Right lobe of liver (tissue), 6 donors: ENCODE results near the gene ELF1. TPM values are rescaled to one million over a fixed set of nuclear protein-coding genes. Genes with fewer than 3 reads are reported as not detected.
A peak's percentile ranks its signal among the peaks of the same experiment; 100 is the strongest.

Experiments used
- ATAC-seq, 4 donors: fragments of 200-7000 bp; cut with Tn5 transposase; one replicate each; pipeline ENCODE4 v1.9.1; 2020; ENCODE audit warnings: mild to moderate bottlenecking in 4 of 4, moderate library complexity in 4 of 4
- DNase-seq, 3 donors: peaks; one replicate each; pipeline ENCODE4 v3.0.0-alpha.2; 2020
- H3K27ac ChIP-seq, 3 donors: fragments of 200-600 bp; one replicate each; pipeline ENCODE4 v1.8.0; 2022
- H3K27me3 ChIP-seq, 2 donors: fragments of 200-600 bp; one replicate each; pipeline ENCODE4 v1.8.0; 2022
- H3K36me3 ChIP-seq, 4 donors: fragments of 200-600 bp; sonication (generic) in 1 of 4; one replicate each; pipeline versions ENCODE4 v1.5.1 to v1.8.0; 2017 to 2022; ENCODE audit warnings: control low read depth in 1 of 4
- H3K4me1 ChIP-seq, 4 donors: fragments of 200-600 bp; sonication (generic) in 1 of 4; one replicate each; pipeline versions ENCODE4 v1.5.1 to v1.8.0; 2017 to 2022; ENCODE audit warnings: control low read depth in 1 of 4
- H3K4me3 ChIP-seq, 3 donors: fragments of 200-600 bp; one replicate each; pipeline ENCODE4 v1.8.0; 2022
- H3K9me3 ChIP-seq, 4 donors: fragments of 200-600 bp; sonication (generic) in 1 of 4; one replicate each; pipeline versions ENCODE4 v1.5.1 to v1.8.0; 2017 to 2022; ENCODE audit warnings: control low read depth in 1 of 4
- POLR2A ChIP-seq: fragments of 450-650 bp; IDR thresholded peaks from one replicate; pipeline ENCODE4 v1.6.1; 2017; ENCODE audit warnings: antibody characterized with exemption, mild to moderate bottlenecking
- WGBS: methylation state at CpG from one replicate; pipeline ENCODE4 v1.1.6; 2018; ENCODE audit warnings: low coverage, low lambda C conversion rate; ENCODE audit not compliant: insufficient coverage; ENCODE audit errors: missing lambda C conversion rate; 5-methylcytosine and 5-hydroxymethylcytosine counted together
- intact Hi-C, 2 donors: fragments of 100-400 bp; cut with DNase I; formaldehyde crosslinking; loops; one replicate each; pipeline versions ENCODE4 v1.11.2 to v1.14.1; 2022
- total RNA-seq, 6 experiments: library from RNA; depleted of rRNA in 2 of 6; stranded (reverse); fragments of >200 nt in 2 of 6; fragmentation: NEBNext Ultra II Directional in 3 of 6; extraction: Animal tissue kit (Norgen Biotek cat#: 25700) in 3 of 6; gene quantifications; one replicate each; pipeline versions ENCODE4 v1.1.0 to v1.2.4, GENCODE V29; 2016 to 2023
- TF ChIP-seq, protein P1 (sequence below), 4 donors: fragments of 200-600 bp in 3 of 4; fragments of 450-650 bp in 1 of 4; IDR thresholded peaks; one replicate each; pipeline versions ENCODE4 v1.5.1 to v1.8.0; 2016 to 2022; ENCODE audit warnings: antibody characterized with exemption in 4 of 4, mild to moderate bottlenecking in 2 of 4
- donor health status: DM: no; HTN: yes; CAD: no.
- donor health status: DM: no; HTN: no; CAD: no.
- donor health status: DM: no; HTN: no; CAD: no.
- donor health status: DM: no; HTN: yes; CAD: no.
- donor health status: DM: no; HTN: yes; CAD: no.

Gene ELF1
- total RNA-seq, 6 experiments from 2014 or later = 24.1 to 35.4 (median 31.0) TPM

- Histone ChIP-seq H3K36me3 (peaks cover 0 to 11% (median 5%) of the 10 kb centered on the region in 4 donors), H3K9me3 (no peaks in the 10 kb centered on the region), H3K4me3 (no peak overlapping the region), H3K27ac (no peak overlapping the region), H3K27me3 (no peaks in the 10 kb centered on the region), H3K4me1 (peaks cover 0 to 10% (median under 1%) of the 10 kb centered on the region in 4 donors)
- intact Hi-C loops = no loop called here
- DNase-seq = no peak
- peak in 2 of 4 donors; percentile 21 to 24 for ATAC-seq
- 50% methylated on average over 1 of the region's 1 CpG for WGBS
- TF ChIP-seq POLR2A = no peak
- TF ChIP-seq, protein P1, sequence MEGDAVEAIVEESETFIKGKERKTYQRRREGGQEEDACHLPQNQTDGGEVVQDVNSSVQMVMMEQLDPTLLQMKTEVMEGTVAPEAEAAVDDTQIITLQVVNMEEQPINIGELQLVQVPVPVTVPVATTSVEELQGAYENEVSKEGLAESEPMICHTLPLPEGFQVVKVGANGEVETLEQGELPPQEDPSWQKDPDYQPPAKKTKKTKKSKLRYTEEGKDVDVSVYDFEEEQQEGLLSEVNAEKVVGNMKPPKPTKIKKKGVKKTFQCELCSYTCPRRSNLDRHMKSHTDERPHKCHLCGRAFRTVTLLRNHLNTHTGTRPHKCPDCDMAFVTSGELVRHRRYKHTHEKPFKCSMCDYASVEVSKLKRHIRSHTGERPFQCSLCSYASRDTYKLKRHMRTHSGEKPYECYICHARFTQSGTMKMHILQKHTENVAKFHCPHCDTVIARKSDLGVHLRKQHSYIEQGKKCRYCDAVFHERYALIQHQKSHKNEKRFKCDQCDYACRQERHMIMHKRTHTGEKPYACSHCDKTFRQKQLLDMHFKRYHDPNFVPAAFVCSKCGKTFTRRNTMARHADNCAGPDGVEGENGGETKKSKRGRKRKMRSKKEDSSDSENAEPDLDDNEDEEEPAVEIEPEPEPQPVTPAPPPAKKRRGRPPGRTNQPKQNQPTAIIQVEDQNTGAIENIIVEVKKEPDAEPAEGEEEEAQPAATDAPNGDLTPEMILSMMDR (IDR thresholded peaks at IDR 0.05) = no peak
Measured at GRCh38 chr13:40961826-40962225, 57.3 kb downstream of the ELF1 start.

DNA sequence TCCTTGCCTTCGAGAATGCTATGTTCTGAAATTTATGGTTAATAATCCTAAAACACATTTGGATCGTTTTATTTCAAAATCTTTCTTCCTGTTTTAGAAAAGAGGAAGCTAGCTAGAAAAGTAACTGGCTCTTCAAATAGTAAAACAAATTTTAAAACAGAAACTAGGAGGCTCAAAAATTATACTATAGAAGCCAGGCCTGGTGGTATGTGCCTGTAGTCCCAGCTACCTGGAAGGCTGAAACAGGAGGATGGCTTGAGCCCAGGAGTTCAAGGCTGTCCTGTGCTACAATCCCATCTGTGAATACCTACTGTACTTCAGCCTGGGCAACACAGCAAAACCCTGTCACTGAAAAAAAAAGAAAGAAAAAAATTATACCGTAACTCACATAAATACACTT lies 57.9 kb downstream of the ELF1 start:
- no peak overlapping the region for H3K4me3 ChIP-seq
- TF ChIP-seq, protein P1 (IDR thresholded peaks at IDR 0.05) = no peak
- no peak for TF ChIP-seq POLR2A
- ATAC-seq = peak in 3 of 4 donors; percentile 26 to 46 (median 45)
- DNase-seq = no peak
- intact Hi-C loops = no loop called here
- peak overlapping the region in 1 of 3 donors; percentile 5 for H3K27ac ChIP-seq
- 44% methylated on average over 3 of the region's 3 CpGs for WGBS
- peaks cover 0 to 10% (median 0%) of the 10 kb centered on the region in 4 donors for H3K4me1 ChIP-seq
- peaks cover 0 to 11% (median 5%) of the 10 kb centered on the region in 4 donors for H3K36me3 ChIP-seq
- H3K9me3 ChIP-seq = no peaks in the 10 kb centered on the region
- no peaks in the 10 kb centered on the region for H3K27me3 ChIP-seq

DNA sequence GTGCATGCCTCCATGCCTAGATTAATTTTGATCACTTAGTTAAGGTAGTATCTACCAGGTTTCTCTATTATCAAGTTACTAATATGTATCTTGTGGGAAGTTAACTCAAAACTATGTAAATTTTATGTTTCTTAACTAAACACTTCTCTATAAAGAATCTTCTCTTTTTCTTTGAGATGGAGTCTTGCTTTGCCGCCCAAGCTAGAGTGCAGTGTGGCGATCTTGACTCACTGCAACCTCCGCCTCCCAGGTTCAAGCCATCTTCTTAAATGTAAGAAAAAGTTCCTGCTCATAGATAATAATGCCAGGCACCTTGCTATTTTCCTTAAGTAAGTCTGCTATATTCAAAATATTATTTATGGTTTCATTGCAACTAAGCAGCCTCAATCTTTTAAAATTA lies 58.4 kb downstream of the ELF1 start:
- 67% methylated on average over 3 of the region's 3 CpGs for WGBS
- ATAC-seq (no peak), DNase-seq (no peak)
- peaks cover 0 to 10% (median 0%) of the 10 kb centered on the region in 4 donors for H3K4me1 ChIP-seq
- H3K9me3 ChIP-seq = no peaks in the 10 kb centered on the region
- no peak overlapping the region for H3K27ac ChIP-seq
- intact Hi-C loops = no loop called here
- H3K27me3 ChIP-seq = no peaks in the 10 kb centered on the region
- H3K36me3 ChIP-seq = peaks cover 0 to 11% (median 5%) of the 10 kb centered on the region in 4 donors
- no peak overlapping the region for H3K4me3 ChIP-seq
- TF ChIP-seq, protein P1 (IDR thresholded peaks at IDR 0.05) = no peak
- no peak for TF ChIP-seq POLR2A

DNA sequence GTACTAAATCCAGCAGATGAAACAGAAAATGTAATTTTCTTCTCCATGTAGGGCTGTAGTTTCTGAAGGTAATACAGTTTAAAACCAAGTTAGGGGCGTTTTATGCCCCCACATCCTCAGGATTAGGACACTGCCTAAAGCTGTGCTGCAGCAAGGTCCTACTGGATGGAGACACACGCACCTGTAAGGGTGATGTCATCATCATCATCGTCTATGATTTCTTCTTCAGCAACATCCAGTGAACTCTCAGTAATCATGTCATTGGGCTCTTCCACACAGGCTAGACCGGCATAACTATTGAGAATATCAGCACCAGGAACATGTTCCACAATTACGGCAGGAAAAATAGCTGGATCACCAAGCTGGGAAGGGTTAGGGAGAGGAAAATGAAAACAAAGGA lies 60.5 kb downstream of the ELF1 start:
- intact Hi-C loops = no loop called here
- Histone ChIP-seq H3K36me3 (peaks cover 0 to 11% (median 5%) of the 10 kb centered on the region in 4 donors), H3K27me3 (no peaks in the 10 kb centered on the region), H3K4me1 (peaks cover 0 to 10% (median 0%) of the 10 kb centered on the region in 4 donors), H3K4me3 (no peak overlapping the region), H3K27ac (no peak overlapping the region), H3K9me3 (no peaks in the 10 kb centered on the region)
- no peak for TF ChIP-seq POLR2A
- TF ChIP-seq, protein P1 (IDR thresholded peaks at IDR 0.05) = no peak
- ATAC-seq (no peak), DNase-seq (no peak)
- WGBS = 82% methylated on average over 3 of the region's 5 CpGs

GRCh38 chr13:40946485-40946884 lies 72.6 kb downstream of the ELF1 start:
- H3K27ac ChIP-seq = no peak overlapping the region
- no peak for ATAC-seq
- no peak overlapping the region for H3K4me3 ChIP-seq
- TF ChIP-seq, protein P1 (IDR thresholded peaks at IDR 0.05) = no peak
- TF ChIP-seq POLR2A = no peak
- H3K4me1 ChIP-seq = no peaks in the 10 kb centered on the region
- peaks cover 0 to 55% (median 14%) of the 10 kb centered on the region in 4 donors for H3K36me3 ChIP-seq
- no peaks in the 10 kb centered on the region for H3K9me3 ChIP-seq
- no peaks in the 10 kb centered on the region for H3K27me3 ChIP-seq
- WGBS = 82% methylated on average over 1 of the region's 1 CpG
- no peak for DNase-seq
- intact Hi-C loops = no loop called here
